GM12878 (cell line): ENCODE measurements around the gene TTC33. TPM values are rescaled to one million over a fixed set of nuclear protein-coding genes. Genes with fewer than 3 reads are reported as not detected.

ENCODE experiments used
- ATAC-seq: fragments of 200-7000 bp; cut with Tn5 transposase; 3 replicates; pipeline ENCODE4 v1.9.1; 2020; ENCODE audit warnings: mild to moderate bottlenecking, moderate library complexity
- BruUV-seq: library from RNA; stranded (reverse); fragments of 400-500 nt; replicated peaks from 2 replicates; lab custom pipeline; 2021; lab: Mats Ljungman, UMichigan
- CTCF ChIA-PET: fragments of 300-600 bp; sonication (Branson Sonifier 250); formaldehyde crosslinking; extraction: SDS; loops from one replicate; lab custom pipeline; 2021; ENCODE audit warnings: inconsistent platforms; lab: Yijun Ruan, JAX
- POLR2A ChIA-PET: fragments of 350-600 bp; formaldehyde crosslinking; extraction: SDS; loops from one replicate; lab custom pipeline; 2021; ENCODE audit warnings: inconsistent platforms; lab: Charles Lee
- RAD21 ChIA-PET: fragments of 300-600 bp; sonication (Branson Sonifier 250); formaldehyde crosslinking; loops from one replicate; lab custom pipeline; 2023; ENCODE audit warnings: antibody characterized with exemption; ENCODE audit not compliant: unreplicated experiment; lab: Charles Lee
- SMC1A ChIA-PET: fragments of 300-600 bp; sonication (Branson Sonifier 250); formaldehyde crosslinking; loops from one replicate; lab custom pipeline; 2023; ENCODE audit not compliant: unreplicated experiment, uncharacterized antibody; lab: Charles Lee
- DNase-seq: peaks from one replicate; pipeline ENCODE4 v3.0.0-alpha.2; 2011; ENCODE audit warnings: low read depth, low spot score
- FAIRE-seq: peaks from 3 replicates; lab custom pipeline; 2011; peaks lifted over from hg19 to GRCh38; lab: Jason Lieb, UNC
- H2AFZ ChIP-seq: 2 replicates; pipeline ENCODE4 v1.6.0; 2011; ENCODE audit warnings: low read depth, low read length, control low read depth; ENCODE audit not compliant: control insufficient read depth
- H3K27ac ChIP-seq: 2 replicates; pipeline ENCODE4 v1.5.1; 2011; ENCODE audit warnings: control low read depth; ENCODE audit not compliant: control insufficient read depth, insufficient read depth
- H3K27me3 ChIP-seq, 2 experiments: replicated peaks in 1 of 2; 2 replicates each; pipeline versions ENCODE4 v1.6.0 to v1.6.1; 2011; ENCODE audit warnings: low read length in 1 of 2; ENCODE audit not compliant: control insufficient read depth in 2 of 2, insufficient read depth in 2 of 2
- H3K36me3 ChIP-seq, 2 experiments: 2 replicates each; pipeline ENCODE4 v1.5.1; 2011; ENCODE audit warnings: low read length in 1 of 2; ENCODE audit not compliant: control insufficient read depth in 2 of 2, insufficient read depth in 2 of 2
- H3K4me1 ChIP-seq: 2 replicates; pipeline ENCODE4 v1.6.1; 2011; ENCODE audit warnings: mild to moderate bottlenecking, low read length, moderate library complexity, mixed read lengths; ENCODE audit not compliant: control insufficient read depth, insufficient read depth
- H3K4me2 ChIP-seq: 2 replicates; pipeline ENCODE4 v1.6.0; 2011; ENCODE audit warnings: control low read depth; ENCODE audit not compliant: control insufficient read depth, insufficient read depth
- H3K4me3 ChIP-seq: fragments of 200-600 bp; sonication (generic); 2 replicates; pipeline ENCODE4 v1.5.1; 2016
- H3K79me2 ChIP-seq: 2 replicates; pipeline ENCODE4 v1.6.0; 2011; ENCODE audit warnings: low read length; ENCODE audit not compliant: control insufficient read depth, insufficient read depth
- H3K9ac ChIP-seq: 2 replicates; pipeline ENCODE4 v1.8.0; 2011; ENCODE audit warnings: low read length, control low read depth, mixed read lengths; ENCODE audit not compliant: control insufficient read depth, insufficient read depth
- H3K9me3 ChIP-seq: replicated peaks from 3 replicates; pipeline ENCODE4 v1.5.1; 2011; ENCODE audit warnings: mild to moderate bottlenecking, low read length; ENCODE audit not compliant: control insufficient read depth, insufficient read depth
- H4K20me1 ChIP-seq: 2 replicates; pipeline ENCODE4 v1.6.0; 2011; ENCODE audit not compliant: control insufficient read depth, insufficient read depth
- BCLAF1 ChIP-seq: fragments of 450-650 bp; IDR thresholded peaks from 2 replicates; pipeline ENCODE4 v1.6.1; 2017; ENCODE audit warnings: antibody characterized with exemption, mild to moderate bottlenecking, moderate library complexity
- BHLHE40 ChIP-seq, 2 experiments: fragments of 450-650 bp in 1 of 2; IDR thresholded peaks; 2 replicates each; pipeline ENCODE4 v1.6.1; 2011 to 2017; ENCODE audit warnings: low read depth in 2 of 2, borderline replicate concordance in 1 of 2, improper control_type of control experiment in 1 of 2, low read length in 1 of 2, mild to moderate bottlenecking in 1 of 2
- FOXM1 ChIP-seq: IDR thresholded peaks from 2 replicates; pipeline ENCODE4 v1.6.1; 2012; ENCODE audit warnings: low read depth, mild to moderate bottlenecking, inconsistent platforms, low read length, moderate library complexity
- GABPA ChIP-seq: IDR thresholded peaks from 2 replicates; pipeline ENCODE4 v1.6.1; 2014; ENCODE audit warnings: antibody characterized with exemption, low read depth, mild to moderate bottlenecking, inconsistent platforms
- HDGF ChIP-seq: fragments of 450-650 bp; IDR thresholded peaks from 2 replicates; pipeline ENCODE4 v1.6.1; 2016; ENCODE audit warnings: antibody characterized with exemption
- IKZF2 ChIP-seq, 2 experiments: fragments of 450-650 bp; IDR thresholded peaks; 2 replicates each; pipeline ENCODE4 v1.6.1; 2017; ENCODE audit warnings: mild to moderate bottlenecking in 2 of 2, moderate library complexity in 2 of 2
- IRF4 ChIP-seq: IDR thresholded peaks from 2 replicates; pipeline ENCODE4 v1.6.1; 2011; ENCODE audit warnings: low read depth, low read length
- JUND ChIP-seq: IDR thresholded peaks from 2 replicates; pipeline ENCODE4 v1.6.1; 2012; ENCODE audit warnings: low read depth, mild to moderate bottlenecking, low read length, improper control_type of control experiment, moderate library complexity
- NFXL1 ChIP-seq: fragments of 450-650 bp; IDR thresholded peaks from 2 replicates; pipeline ENCODE4 v1.6.1; 2017; ENCODE audit warnings: antibody characterized with exemption, mild to moderate bottlenecking, borderline replicate concordance
- NR2F1 ChIP-seq: fragments of 450-650 bp; conservative IDR thresholded peaks from 2 replicates; pipeline ENCODE4 v1.6.1; 2017; ENCODE audit warnings: mild to moderate bottlenecking
- POLR2A ChIP-seq: IDR thresholded peaks from 2 replicates; pipeline ENCODE4 v1.6.1; 2011; ENCODE audit warnings: low read depth, mild to moderate bottlenecking, low read length
- POLR2AphosphoS2 ChIP-seq: IDR thresholded peaks from 2 replicates; pipeline ENCODE4 v1.6.1; 2011; ENCODE audit warnings: low read depth, mild to moderate bottlenecking, low read length, improper control_type of control experiment, moderate library complexity
- SMAD5 ChIP-seq: IDR thresholded peaks from 2 replicates; pipeline ENCODE4 v1.6.1; 2016; ENCODE audit warnings: antibody characterized with exemption, low read depth
- SMARCA5 ChIP-seq: fragments of 450-650 bp; IDR thresholded peaks from 2 replicates; pipeline ENCODE4 v1.6.1; 2017; ENCODE audit warnings: mild to moderate bottlenecking
- SREBF2 ChIP-seq: IDR thresholded peaks from 2 replicates; pipeline ENCODE4 v1.6.1; 2012; ENCODE audit warnings: mild to moderate bottlenecking, low read length
- TBL1XR1 ChIP-seq: IDR thresholded peaks from 2 replicates; pipeline ENCODE4 v1.6.1; 2012; ENCODE audit warnings: low read depth, low read length, improper control_type of control experiment
- ZNF207 ChIP-seq: fragments of 450-650 bp; IDR thresholded peaks from 2 replicates; pipeline ENCODE4 v1.6.1; 2014; ENCODE audit warnings: antibody characterized with exemption, mild to moderate bottlenecking, borderline replicate concordance
- ZNF217 ChIP-seq: fragments of 450-650 bp; IDR thresholded peaks from 2 replicates; pipeline ENCODE4 v1.6.1; 2017; ENCODE audit warnings: antibody characterized with exemption, mild to moderate bottlenecking
- WGBS: methylation state at CpG from one replicate; pipeline ENCODE4 v1.1.6; 2016; ENCODE audit warnings: low lambda C conversion rate; ENCODE audit not compliant: insufficient replicate concordance, insufficient coverage; ENCODE audit errors: missing lambda C conversion rate; 5-methylcytosine and 5-hydroxymethylcytosine counted together
- in situ Hi-C: fragments of 300-500 bp; cut with MboI; formaldehyde crosslinking; loops from 9 replicates; pipeline ENCODE4 v1.14.3; 2018; ENCODE audit warnings: mixed read lengths
- intact Hi-C: fragments of 100-400 bp; cut with micrococcal nuclease; formaldehyde crosslinking; loops from one replicate; pipeline ENCODE4 v1.14.2; 2022; ENCODE audit not compliant: unreplicated experiment
- polyA plus RNA-seq, 11 experiments: library from polyadenylated mRNA; depleted of rRNA in 4 of 11; unstranded in 6 of 11; stranded (reverse) in 5 of 11; fragments of >200 nt; fragmentation: Nextera tagmentation in 4 of 11; fragmentation: Illumina TruSeq in 1 of 11; extraction: Ambion mirVana in 4 of 11; extraction: Trizol in 1 of 11; gene quantifications; 1 replicate in 1 of 11; 2 replicates in 10 of 11; pipeline versions ENCODE4 v1.2.1 to v1.2.3, GENCODE V29; 2011 to 2016; ENCODE audit warnings: inconsistent platforms in 2 of 11, missing spikeins in 2 of 11, low read depth in 1 of 11
- total RNA-seq, 4 experiments: library from RNA; depleted of rRNA in 3 of 4; stranded (reverse); fragments of >200 nt in 3 of 4; fragmentation: Illumina TruSeq in 1 of 4; extraction: Trizol in 1 of 4; gene quantifications; 2 replicates each; pipeline versions ENCODE4 v1.2.1 to v1.2.3, GENCODE V29; 2013 to 2021
- TF ChIP-seq, protein P1 (sequence below): IDR thresholded peaks from 2 replicates; pipeline ENCODE4 v1.6.1; 2011; ENCODE audit warnings: mild to moderate bottlenecking, low read depth, low read length, moderate library complexity; ENCODE audit not compliant: insufficient replicate concordance
- TF ChIP-seq, protein P2 (sequence below): fragments of 150-350 bp; IDR thresholded peaks from 2 replicates; pipeline ENCODE4 v1.6.1; 2016; ENCODE audit warnings: low read depth, low read length

Gene TTC33
- total and polyA plus RNA-seq, 10 of the 15 experiments (the other 5 are each of a cell fraction or from before 2014, with no cell fraction given): 7.9 to 22.3 (median 14.6) TPM

DNA sequence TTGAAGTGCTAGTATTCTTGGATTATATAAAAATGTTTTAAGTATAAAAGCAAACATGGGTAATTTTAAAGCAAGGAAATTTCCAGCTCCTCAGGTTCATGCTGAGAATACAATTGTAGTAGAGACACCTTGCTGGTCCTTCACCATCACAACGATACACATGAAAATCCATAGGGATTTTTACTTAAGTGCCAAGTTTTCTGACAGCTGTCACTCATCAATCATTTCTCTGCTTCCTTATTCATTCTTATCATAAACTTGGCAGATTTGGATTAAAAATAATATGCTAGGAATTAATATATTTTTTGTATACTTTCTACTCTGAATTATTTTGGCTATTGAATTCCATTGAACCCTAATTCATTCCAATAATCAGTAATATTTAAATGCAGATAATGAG is 244.0 kb downstream of the TTC33 start:
- Histone ChIP-seq H4K20me1 (no peaks in the 10 kb centered on the region), H3K9ac (no peak overlapping the region), H3K4me1 (no peaks in the 10 kb centered on the region), H3K36me3 (no peaks in the 10 kb centered on the region), H2AFZ (no peak overlapping the region), H3K79me2 (no peaks in the 10 kb centered on the region), H3K27ac (no peak overlapping the region), H3K27me3 (peaks cover 0 to 3% of the 10 kb centered on the region in 2 experiments; a peak in 1 of 4 replicates), H3K4me2 (no peak overlapping the region), H3K4me3 (no peak overlapping the region), H3K9me3 (no peaks in the 10 kb centered on the region)
- in situ Hi-C loops (no loop called here), intact Hi-C loops (no loop called here)
- no peak for DNase-seq
- no TSS peak for BruUV-seq
- ChIA-PET SMC1A (no interaction called here), CTCF (no interaction called here), POLR2A (no interaction called here), RAD21 (no interaction called here)
- no peak for ATAC-seq
- FAIRE-seq: no peak
- TF ChIP-seq POLR2A (no peak), FOXM1 (no peak), NFXL1 (no peak), GABPA (no peak), HDGF (no peak), BHLHE40 (IDR thresholded peaks at IDR 0.05; ENCODE audit: borderline replicate concordance in 1 of 2, low read depth in 2 of 2, low read length in 1 of 2) (no peak), BCLAF1 (no peak), ZNF217 (no peak), IRF4 (no peak), TBL1XR1 (no peak), SMAD5 (no peak), JUND (no peak), NR2F1 (no peak), IKZF2 (IDR thresholded peaks at IDR 0.05) (no peak), ZNF207 (no peak), SMARCA5 (no peak), SREBF2 (no peak), POLR2AphosphoS2 (no peak)
- TF ChIP-seq, protein P1, sequence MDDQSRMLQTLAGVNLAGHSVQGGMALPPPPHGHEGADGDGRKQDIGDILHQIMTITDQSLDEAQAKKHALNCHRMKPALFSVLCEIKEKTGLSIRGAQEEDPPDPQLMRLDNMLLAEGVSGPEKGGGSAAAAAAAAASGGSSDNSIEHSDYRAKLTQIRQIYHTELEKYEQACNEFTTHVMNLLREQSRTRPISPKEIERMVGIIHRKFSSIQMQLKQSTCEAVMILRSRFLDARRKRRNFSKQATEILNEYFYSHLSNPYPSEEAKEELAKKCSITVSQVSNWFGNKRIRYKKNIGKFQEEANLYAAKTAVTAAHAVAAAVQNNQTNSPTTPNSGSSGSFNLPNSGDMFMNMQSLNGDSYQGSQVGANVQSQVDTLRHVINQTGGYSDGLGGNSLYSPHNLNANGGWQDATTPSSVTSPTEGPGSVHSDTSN: no peak
- TF ChIP-seq, protein P2, sequence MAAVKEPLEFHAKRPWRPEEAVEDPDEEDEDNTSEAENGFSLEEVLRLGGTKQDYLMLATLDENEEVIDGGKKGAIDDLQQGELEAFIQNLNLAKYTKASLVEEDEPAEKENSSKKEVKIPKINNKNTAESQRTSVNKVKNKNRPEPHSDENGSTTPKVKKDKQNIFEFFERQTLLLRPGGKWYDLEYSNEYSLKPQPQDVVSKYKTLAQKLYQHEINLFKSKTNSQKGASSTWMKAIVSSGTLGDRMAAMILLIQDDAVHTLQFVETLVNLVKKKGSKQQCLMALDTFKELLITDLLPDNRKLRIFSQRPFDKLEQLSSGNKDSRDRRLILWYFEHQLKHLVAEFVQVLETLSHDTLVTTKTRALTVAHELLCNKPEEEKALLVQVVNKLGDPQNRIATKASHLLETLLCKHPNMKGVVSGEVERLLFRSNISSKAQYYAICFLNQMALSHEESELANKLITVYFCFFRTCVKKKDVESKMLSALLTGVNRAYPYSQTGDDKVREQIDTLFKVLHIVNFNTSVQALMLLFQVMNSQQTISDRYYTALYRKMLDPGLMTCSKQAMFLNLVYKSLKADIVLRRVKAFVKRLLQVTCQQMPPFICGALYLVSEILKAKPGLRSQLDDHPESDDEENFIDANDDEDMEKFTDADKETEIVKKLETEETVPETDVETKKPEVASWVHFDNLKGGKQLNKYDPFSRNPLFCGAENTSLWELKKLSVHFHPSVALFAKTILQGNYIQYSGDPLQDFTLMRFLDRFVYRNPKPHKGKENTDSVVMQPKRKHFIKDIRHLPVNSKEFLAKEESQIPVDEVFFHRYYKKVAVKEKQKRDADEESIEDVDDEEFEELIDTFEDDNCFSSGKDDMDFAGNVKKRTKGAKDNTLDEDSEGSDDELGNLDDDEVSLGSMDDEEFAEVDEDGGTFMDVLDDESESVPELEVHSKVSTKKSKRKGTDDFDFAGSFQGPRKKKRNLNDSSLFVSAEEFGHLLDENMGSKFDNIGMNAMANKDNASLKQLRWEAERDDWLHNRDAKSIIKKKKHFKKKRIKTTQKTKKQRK: no peak
- WGBS: 44% methylated on average over 1 of the region's 1 CpG
